Transverse colon (tissue), 4 donors: ENCODE results near the gene KCTD17.

Experiments used
- CTCF ChIP-seq, 5 experiments: fragments of 200-600 bp in 3 of 5; fragments of 450-650 bp in 2 of 5; sonication (generic) in 3 of 5; IDR thresholded peaks; 1 replicate in 2 of 5; 2 replicates in 3 of 5; pipeline ENCODE4 v1.5.1; 2016 to 2017; ENCODE audit warnings: antibody characterized with exemption in 5 of 5, inconsistent platforms in 3 of 5, mild to moderate bottlenecking in 2 of 5, moderate library complexity in 1 of 5
- EP300 ChIP-seq: sonication (generic); formaldehyde crosslinking; IDR thresholded peaks from one replicate; pipeline ENCODE4 v1.6.1; 2017; ENCODE audit warnings: antibody characterized with exemption, low read depth
- POLR2A ChIP-seq: fragments of 450-650 bp; IDR thresholded peaks from one replicate; pipeline ENCODE4 v1.6.1; 2016; ENCODE audit warnings: antibody characterized with exemption, mild to moderate bottlenecking, moderate library complexity
- POLR2AphosphoS5 ChIP-seq, 3 donors: sonication (generic); formaldehyde crosslinking; IDR thresholded peaks; one replicate each; pipeline ENCODE4 v1.6.1; 2016; ENCODE audit warnings: antibody characterized with exemption in 3 of 3

GRCh38 chr22:37043209-37043827, 8.2 kb upstream of the KCTD17 start:
- no peak for TF ChIP-seq POLR2AphosphoS5 (IDR thresholded peaks at IDR 0.05)
- TF ChIP-seq POLR2A: peak; percentile 53
- TF ChIP-seq CTCF (IDR thresholded peaks at IDR 0.05): no peak
- no peak for TF ChIP-seq EP300
